ENCODE measurements around the gene FOXN3. TPM values are rescaled to one million over a fixed set of nuclear protein-coding genes. Genes with fewer than 3 reads are reported as not detected.
A peak's percentile ranks its signal among the peaks of the same experiment; 100 is the strongest.

Gene FOXN3
- polyA plus RNA-seq, 3 donors = 26.9 to 32.0 (median 27.8) TPM

- DNase-seq = no peak
These were observed 51.8 kb downstream of the FOXN3 start for GRCh38 chr14:89365061-89365801.

GRCh38 chr14:89364316-89364715, 52.7 kb downstream of the FOXN3 start:
- DNase-seq = no peak

GRCh38 chr14:89360277-89360676, 56.8 kb downstream of the FOXN3 start:
- no peak for DNase-seq

GRCh38 chr14:89359477-89360222, 57.4 kb downstream of the FOXN3 start:
- no peak for DNase-seq

- no peak for DNase-seq
These were observed 59.3 kb downstream of the FOXN3 start for GRCh38 chr14:89357655-89358297.

- DNase-seq = no peak
These were observed 60.1 kb downstream of the FOXN3 start for GRCh38 chr14:89356927-89357326.

- no peak for DNase-seq
These were observed 60.5 kb downstream of the FOXN3 start for GRCh38 chr14:89356496-89356895.

- DNase-seq = no peak
These were observed 63.3 kb downstream of the FOXN3 start for GRCh38 chr14:89353766-89354113.

- no peak for DNase-seq
These were observed 63.9 kb downstream of the FOXN3 start for GRCh38 chr14:89352976-89353765.

GRCh38 chr14:89351516-89352404, 65.3 kb downstream of the FOXN3 start:
- DNase-seq = peak; percentile 69

GRCh38 chr14:89351221-89351515, 65.9 kb downstream of the FOXN3 start:
- no peak for DNase-seq

- DNase-seq = no peak
These were observed 66.9 kb downstream of the FOXN3 start for GRCh38 chr14:89350152-89350551.

GRCh38 chr14:89349171-89350008, 67.6 kb downstream of the FOXN3 start:
- DNase-seq = no peak

- no peak for DNase-seq
These were observed 68.3 kb downstream of the FOXN3 start for GRCh38 chr14:89348722-89349121.

GRCh38 chr14:89347885-89348284, 69.1 kb downstream of the FOXN3 start:
- DNase-seq = no peak

GRCh38 chr14:89344920-89345254, 72.1 kb downstream of the FOXN3 start:
- DNase-seq = no peak

GRCh38 chr14:89343356-89343755, 73.7 kb downstream of the FOXN3 start:
- DNase-seq = no peak

- DNase-seq = no peak
These were observed 75.0 kb downstream of the FOXN3 start for GRCh38 chr14:89342049-89342448.

GRCh38 chr14:89340200-89341181, 76.5 kb downstream of the FOXN3 start:
- DNase-seq = no peak
